H1 (cell line): ENCODE measurements around the gene WDR54. TPM values are rescaled to one million over a fixed set of nuclear protein-coding genes. Genes with fewer than 3 reads are reported as not detected.

ENCODE experiments used
- KDM4A ChIP-seq: IDR thresholded peaks from one replicate; pipeline ENCODE4 v1.7.1; 2012; ENCODE audit warnings: low read depth, mild to moderate bottlenecking, moderate library complexity, low read length, inconsistent platforms; ENCODE audit not compliant: severe bottlenecking
- TAF1 ChIP-seq: IDR thresholded peaks from 2 replicates; pipeline ENCODE4 v1.6.1; 2011; ENCODE audit warnings: mild to moderate bottlenecking, low read depth, low read length
- polyA plus RNA-seq, 7 experiments: library from polyadenylated mRNA; depleted of rRNA in 3 of 7; stranded (reverse) in 5 of 7; unstranded in 2 of 7; fragments of >200 nt in 5 of 7; fragments of 200-250 nt in 2 of 7; gene quantifications; 1 replicate in 5 of 7; 2 replicates in 1 of 7; 4 replicates in 1 of 7; pipeline versions ENCODE4 v1.2.1 to v1.2.3, GENCODE V29; 2011 to 2013; ENCODE audit warnings: missing spikeins in 2 of 7, mixed read lengths in 2 of 7
- total RNA-seq: library from RNA; stranded (reverse); fragmentation: NEBNext Ultra II Directional; extraction: Animal tissue kit (Norgen Biotek cat#: 25700); gene quantifications from 2 replicates; pipeline ENCODE4 v1.2.1, GENCODE V29; 2021

The WDR54 gene
- total and polyA plus RNA-seq, 2 of the 8 experiments (the other 6 are each of a cell fraction or from before 2014, with no cell fraction given) = 41.6 to 125 TPM

- TF ChIP-seq KDM4A (no peak), TAF1 (no peak)
Observed at GRCh38 chr2:74375838-74376237, 45.7 kb upstream of the WDR54 start (continued).
